Esophagus squamous epithelium (tissue), 5 donors: ENCODE results near the gene CEP250. TPM values are rescaled to one million over a fixed set of nuclear protein-coding genes. Genes with fewer than 3 reads are reported as not detected.

Experiments used
- DNase-seq: peaks from one replicate; lab custom pipeline; 2025; lab: John Stamatoyannopoulos, UW
- H3K27ac ChIP-seq, 4 donors: fragments of 200-600 bp; sonication (generic); one replicate each; pipeline ENCODE4 v1.5.1; 2016 to 2019; ENCODE audit warnings: mild to moderate bottlenecking in 1 of 4
- H3K27me3 ChIP-seq, 4 donors: fragments of 200-600 bp; sonication (generic); 1 replicate in 3 of 4; 2 replicates in 1 of 4; pipeline versions ENCODE4 v1.5.1 to v1.6.0; 2017 to 2021; ENCODE audit warnings: antibody characterized with exemption in 1 of 4
- H3K36me3 ChIP-seq, 3 donors: fragments of 200-600 bp; sonication (generic); one replicate each; pipeline ENCODE4 v1.5.1; 2016 to 2019
- H3K4me1 ChIP-seq, 3 donors: fragments of 200-600 bp; sonication (generic); one replicate each; pipeline ENCODE4 v1.5.1; 2017 to 2019
- H3K4me3 ChIP-seq, 4 donors: fragments of 200-600 bp; sonication (generic); 1 replicate in 3 of 4; 2 replicates in 1 of 4; pipeline ENCODE4 v1.5.1; 2016 to 2019; ENCODE audit warnings: mild to moderate bottlenecking in 2 of 4, moderate library complexity in 1 of 4
- H3K9me3 ChIP-seq, 3 donors: fragments of 200-600 bp; sonication (generic); one replicate each; pipeline ENCODE4 v1.5.1; 2016 to 2019
- CTCF ChIP-seq, 6 experiments: fragments of 450-650 bp in 4 of 6; fragments of 200-600 bp in 2 of 6; sonication (generic) in 2 of 6; IDR thresholded peaks; one replicate each; pipeline ENCODE4 v1.5.1; 2016 to 2019; ENCODE audit warnings: antibody characterized with exemption in 6 of 6, mild to moderate bottlenecking in 4 of 6, moderate library complexity in 4 of 6
- POLR2A ChIP-seq, 4 donors: fragments of 450-650 bp; IDR thresholded peaks; one replicate each; pipeline ENCODE4 v1.6.1; 2017; ENCODE audit warnings: antibody characterized with exemption in 4 of 4, mild to moderate bottlenecking in 4 of 4, moderate library complexity in 3 of 4
- WGBS, 2 donors: methylation state at CpG; one replicate each; pipeline ENCODE4 v1.1.5; 2018; 5-methylcytosine and 5-hydroxymethylcytosine counted together
- intact Hi-C: fragments of 100-400 bp; cut with DNase I; formaldehyde crosslinking; loops from one replicate; pipeline ENCODE4 v1.15.0; 2022
- total RNA-seq, 4 donors: library from RNA; depleted of rRNA; stranded (reverse); fragments of >200 nt; gene quantifications; one replicate each; pipeline ENCODE4 v1.1.0, GENCODE V29; 2016
- donor health status: DM: yes; HTN: yes; CAD: no.

CEP250 gene
- total RNA-seq, 4 donors from 2014 or later, result 10.6 to 22.7 (median 16.6) TPM

- Histone ChIP-seq H3K27ac (no peak overlapping the region), H3K36me3 (peaks cover 18 to 95% (median 37%) of the 10 kb centered on the region in 3 donors), H3K9me3 (no peaks in the 10 kb centered on the region), H3K4me1 (peaks cover 0 to 8% (median 0%) of the 10 kb centered on the region in 3 donors), H3K27me3 (no peaks in the 10 kb centered on the region), H3K4me3 (no peak overlapping the region)
- 72 to 88% methylated on average over 5 to 6 of the region's 6 CpGs for WGBS, 2 donors
- no peak for DNase-seq
- intact Hi-C loops, result no loop called here
- TF ChIP-seq POLR2A (IDR thresholded peaks at IDR 0.05) (no peak), CTCF (IDR thresholded peaks at IDR 0.05) (no peak)
Observed at GRCh38 chr20:35468671-35469334, 13.4 kb downstream of the CEP250 start.

- 87 to 94% methylated on average over 3 of the region's 3 CpGs for WGBS, 2 donors
- Histone ChIP-seq H3K9me3 (no peaks in the 10 kb centered on the region), H3K36me3 (peaks cover 28 to 99% (median 43%) of the 10 kb centered on the region in 3 donors), H3K4me1 (peaks cover 0 to 6% (median 0%) of the 10 kb centered on the region in 3 donors), H3K27ac (no peak overlapping the region), H3K4me3 (no peak overlapping the region), H3K27me3 (no peaks in the 10 kb centered on the region)
- intact Hi-C loops, result no loop called here
- DNase-seq, result no peak
- TF ChIP-seq CTCF (IDR thresholded peaks at IDR 0.05), result no peak
- no peak for TF ChIP-seq POLR2A (IDR thresholded peaks at IDR 0.05)
Observed at GRCh38 chr20:35472209-35472608, 16.8 kb downstream of the CEP250 start.

GRCh38 chr20:35473684-35474083, 18.3 kb downstream of the CEP250 start:
- whole genome bisulfite sequencing, 2 donors, result 78 to 89% methylated on average over 7 of the region's 8 CpGs
- intact Hi-C loops, result no loop called here
- no peak for DNase-seq

GRCh38 chr20:35474303-35474871, 19.0 kb downstream of the CEP250 start:
- DNase-seq, result no peak
- H3K4me1 ChIP-seq, result no peaks in the 10 kb centered on the region
- H3K27me3 ChIP-seq, result no peaks in the 10 kb centered on the region
- H3K9me3 ChIP-seq, result no peaks in the 10 kb centered on the region
- H3K4me3 ChIP-seq, result no peak overlapping the region
- 85 to 89% methylated on average over 2 of the region's 2 CpGs for WGBS, 2 donors
- TF ChIP-seq CTCF (IDR thresholded peaks at IDR 0.05) (no peak), POLR2A (IDR thresholded peaks at IDR 0.05) (no peak)
- intact Hi-C loops, result no loop called here
- no peak overlapping the region for H3K27ac ChIP-seq
- H3K36me3 ChIP-seq, result peaks cover 34 to 100% (median 40%) of the 10 kb centered on the region in 3 donors

More at GRCh38 chr20:35473684-35474083, 18.3 kb downstream of the CEP250 start:
- Histone ChIP-seq H3K4me1 (no peaks in the 10 kb centered on the region), H3K4me3 (no peak overlapping the region), H3K36me3 (peaks cover 28 to 99% (median 37%) of the 10 kb centered on the region in 3 donors), H3K27me3 (no peaks in the 10 kb centered on the region), H3K9me3 (no peaks in the 10 kb centered on the region), H3K27ac (no peak overlapping the region)
- TF ChIP-seq CTCF (IDR thresholded peaks at IDR 0.05) (no peak), POLR2A (IDR thresholded peaks at IDR 0.05) (no peak)

GRCh38 chr20:35476288-35476687, 20.9 kb downstream of the CEP250 start:
- Histone ChIP-seq H3K36me3 (peaks cover 36 to 100% (median 45%) of the 10 kb centered on the region in 3 donors), H3K4me3 (no peak overlapping the region), H3K9me3 (no peaks in the 10 kb centered on the region), H3K27me3 (no peaks in the 10 kb centered on the region), H3K4me1 (no peaks in the 10 kb centered on the region), H3K27ac (no peak overlapping the region)
- intact Hi-C loops, result no loop called here
- no peak for DNase-seq
- WGBS, 2 donors, result 87 to 93% methylated on average over 4 of the region's 4 CpGs
- TF ChIP-seq CTCF (IDR thresholded peaks at IDR 0.05) (no peak), POLR2A (IDR thresholded peaks at IDR 0.05) (no peak)
